Measurements from ENCODE around the gene FNDC3B.

GRCh38 chr3:172166890-172167289 is 127.5 kb downstream of the FNDC3B start:
- no peak for TF ChIP-seq CTCF (conservative IDR thresholded peaks at IDR 0.05; ENCODE audit: low read depth, low read length)
- TF ChIP-seq EZH2phosphoT487 (IDR thresholded peaks at IDR 0.05; ENCODE audit: borderline replicate concordance, low read length), result no peak
